DMS114 treated with DMSO at 0.1 percent for 48 hours (cell line): ENCODE measurements around the gene EMD.
"Not testable (repeated sequence)": the region's sequence is repeated elsewhere in the genome, so short reads cannot be mapped to it uniquely, and the experiment has no call there.

ENCODE experiments used
- DNase-seq: peaks from one replicate; lab custom pipeline; 2025; ENCODE audit not compliant: unreplicated experiment; lab: John Stamatoyannopoulos, UW

The EMD gene

DNA sequence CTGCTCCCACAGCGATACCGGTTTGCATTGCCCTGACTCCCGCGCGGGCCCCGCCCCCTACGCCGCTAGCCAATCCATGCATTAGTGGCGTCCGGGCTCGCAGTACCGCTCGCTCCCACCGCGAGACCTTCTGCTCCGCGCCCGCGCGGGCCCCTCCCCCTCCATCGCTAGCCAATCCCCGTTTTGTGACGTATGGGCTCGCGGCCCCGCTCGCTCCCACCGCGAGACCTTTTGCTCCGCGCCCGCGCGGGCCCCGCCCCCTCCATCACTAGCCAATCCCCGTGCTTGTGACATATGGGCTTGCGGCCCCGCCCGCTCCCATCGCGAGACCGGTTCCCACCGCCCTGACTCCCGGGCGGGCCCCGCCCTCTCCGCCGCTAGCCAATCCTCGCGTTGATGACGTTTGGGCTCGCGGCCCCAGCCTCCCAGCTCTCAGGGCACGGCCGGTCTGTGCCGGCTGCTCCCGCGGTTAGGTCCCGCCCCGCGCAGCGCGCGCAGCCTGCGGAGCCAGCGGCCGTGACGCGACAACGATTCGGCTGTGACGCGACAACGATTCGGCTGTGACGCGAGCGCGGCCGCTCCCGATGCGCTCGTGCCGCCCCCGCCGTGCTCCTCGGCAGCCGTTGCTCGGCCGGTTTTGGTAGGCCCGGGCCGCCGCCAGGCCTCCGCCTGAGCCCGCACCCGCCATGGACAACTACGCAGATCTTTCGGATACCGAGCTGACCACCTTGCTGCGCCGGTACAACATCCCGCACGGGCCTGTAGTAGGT lies at the start of gene EMD:
TSS of gene EMD (plus strand) at position 497 of the 770 bp plus-strand sequence. CDS start at position 687, 190 bp downstream.
- DNase-seq = peak; percentile 93

DNA sequence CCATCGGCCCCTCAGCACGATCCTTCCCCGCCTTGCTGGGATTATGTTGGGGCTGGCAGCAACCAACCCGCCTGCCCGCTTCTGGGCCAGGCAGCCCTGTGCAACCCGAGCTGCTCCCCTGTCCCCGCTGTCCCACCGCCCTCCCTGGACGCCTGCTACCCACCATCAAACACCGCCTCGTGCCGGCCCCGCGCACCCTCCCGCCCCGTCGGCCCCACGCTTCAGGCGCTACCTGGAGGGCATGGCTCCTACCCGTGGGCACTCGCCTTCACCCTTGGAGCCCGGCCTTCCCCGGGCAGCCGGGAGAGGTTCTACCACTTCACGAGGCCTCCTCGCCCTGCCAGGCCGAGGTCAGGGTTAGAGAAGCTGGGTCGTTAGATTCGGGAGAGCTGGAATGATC lies 46.5 kb upstream of the EMD start:
- no peak for DNase-seq

GRCh38 chrX:154333116-154333515 lies 46.0 kb upstream of the EMD start:
- DNase-seq = no peak

DNA sequence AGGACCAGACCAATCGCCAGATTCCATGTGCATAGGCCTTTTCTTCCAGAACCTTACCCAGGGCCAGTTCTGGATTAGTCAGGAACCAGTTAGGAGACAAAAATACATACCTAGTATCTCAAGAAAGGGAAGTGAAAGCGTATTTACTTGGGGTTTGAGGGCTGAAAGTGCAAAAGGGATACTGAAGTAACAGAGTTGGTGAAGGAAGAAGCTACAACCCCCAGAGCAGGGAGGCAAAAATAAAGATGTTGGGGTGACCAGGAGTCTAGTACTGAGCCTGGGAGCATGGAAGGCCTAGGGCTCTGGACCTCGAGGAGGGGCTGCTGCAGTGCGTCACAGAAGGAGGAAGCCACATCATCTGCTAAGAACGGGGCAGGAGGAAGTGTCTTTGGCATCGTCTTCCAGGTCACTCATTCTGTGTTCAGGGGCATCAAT lies 45.2 kb upstream of the EMD start:
- DNase-seq = no peak

GRCh38 chrX:154334496-154334895 lies 44.6 kb upstream of the EMD start:
- DNase-seq = no peak

GRCh38 chrX:154341399-154342298 lies 37.4 kb upstream of the EMD start:
- not testable (repeated sequence) for DNase-seq

DNA sequence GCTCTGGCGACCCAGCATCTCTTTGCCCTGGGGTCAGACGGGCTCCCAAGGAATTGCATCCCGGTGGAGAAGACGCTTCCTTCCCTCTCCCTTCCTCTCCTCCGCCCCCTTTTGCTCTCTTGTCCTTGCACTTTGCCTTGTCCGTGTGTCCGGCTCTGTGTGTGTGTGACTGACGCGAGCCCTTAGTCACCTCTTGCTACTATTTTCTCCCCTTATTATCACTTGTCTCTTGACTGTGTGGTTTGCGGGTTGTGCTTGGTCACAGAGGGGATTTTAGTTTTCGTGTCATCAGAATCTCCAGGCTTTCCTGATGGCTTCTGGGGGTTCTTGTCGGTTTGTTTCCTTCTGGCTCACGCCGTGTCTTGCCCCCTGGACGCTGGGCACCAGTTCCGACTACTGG lies 36.0 kb upstream of the EMD start:
- not testable (repeated sequence) for DNase-seq

- DNase-seq = not testable (repeated sequence)
These were observed 35.5 kb upstream of the EMD start for GRCh38 chrX:154343620-154344019.

- no peak for DNase-seq
These were observed 31.0 kb upstream of the EMD start for GRCh38 chrX:154348114-154348531.

GRCh38 chrX:154348646-154349358 lies 30.3 kb upstream of the EMD start:
- DNase-seq = no peak

DNA sequence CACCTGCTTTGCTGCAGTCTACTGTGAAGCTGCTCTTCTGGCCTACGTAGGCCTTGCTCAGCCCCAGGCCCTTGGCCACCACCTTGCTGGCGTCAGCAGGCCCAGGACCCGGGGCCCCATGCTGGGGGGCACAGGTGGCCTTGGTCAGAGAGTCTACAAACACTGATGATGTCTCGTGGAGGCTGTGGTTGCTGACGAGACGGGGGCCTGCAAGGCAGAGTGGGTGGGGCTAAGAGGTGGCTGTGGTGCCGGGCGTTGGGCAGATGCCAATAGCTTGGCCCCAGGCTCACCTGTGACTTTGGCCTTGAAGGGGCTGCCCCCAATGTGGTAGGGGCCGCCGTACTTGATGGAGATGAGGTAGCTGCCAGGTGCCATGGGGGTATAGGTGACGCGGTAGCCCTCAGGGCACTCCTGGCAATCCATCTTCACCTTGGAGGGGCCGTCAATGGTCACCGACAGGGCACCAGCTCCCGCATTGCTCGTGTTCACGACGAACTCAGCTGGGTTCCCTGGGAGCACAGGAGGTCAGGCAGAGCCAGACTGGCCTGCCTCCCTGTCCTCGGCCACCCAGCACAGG lies 29.6 kb upstream of the EMD start:
- DNase-seq = no peak

GRCh38 chrX:154349979-154350378 lies 29.1 kb upstream of the EMD start:
- no peak for DNase-seq

- DNase-seq = no peak
These were observed 28.5 kb upstream of the EMD start for GRCh38 chrX:154350429-154351182.

DNA sequence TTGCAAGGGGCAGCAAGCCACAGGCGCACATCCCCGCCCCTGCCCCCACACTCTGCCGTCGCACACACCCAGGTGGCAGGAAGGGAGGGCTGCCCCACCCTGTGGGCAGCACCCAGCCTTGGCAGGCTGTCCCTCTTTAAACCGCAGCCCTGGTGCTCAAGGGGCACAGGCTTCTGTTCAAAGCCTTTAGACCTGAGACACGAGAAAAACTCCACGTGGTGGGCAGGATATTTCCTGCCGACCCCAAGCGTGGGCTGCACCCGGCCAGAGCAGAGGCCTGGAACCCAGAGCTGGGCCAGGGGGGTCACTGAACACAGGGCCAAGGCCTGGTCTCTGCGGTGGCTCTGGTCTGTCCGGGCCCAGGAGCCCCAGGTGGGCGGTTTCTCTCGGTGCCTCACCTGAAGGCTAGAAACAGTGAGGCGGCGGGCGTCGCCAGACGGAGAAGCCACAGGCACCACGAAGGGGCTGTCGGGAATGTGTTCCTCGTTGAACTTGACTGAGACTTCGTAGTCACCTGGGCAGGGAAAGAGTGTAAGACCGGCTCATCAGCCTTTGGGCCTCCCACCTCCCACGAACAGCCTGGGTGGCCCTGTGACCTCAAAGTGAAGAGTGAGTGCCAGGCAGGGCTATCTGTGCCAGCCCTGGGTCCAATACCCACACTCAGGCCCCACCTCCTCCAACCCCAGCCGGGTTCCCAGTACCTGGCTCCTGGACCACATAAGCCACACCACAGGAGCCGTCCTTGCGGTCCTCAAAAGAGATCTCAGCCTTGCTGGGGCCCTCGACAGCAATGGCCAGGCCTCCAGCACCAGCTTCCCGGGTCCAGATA lies 27.7 kb upstream of the EMD start:
- no peak for DNase-seq

DNA sequence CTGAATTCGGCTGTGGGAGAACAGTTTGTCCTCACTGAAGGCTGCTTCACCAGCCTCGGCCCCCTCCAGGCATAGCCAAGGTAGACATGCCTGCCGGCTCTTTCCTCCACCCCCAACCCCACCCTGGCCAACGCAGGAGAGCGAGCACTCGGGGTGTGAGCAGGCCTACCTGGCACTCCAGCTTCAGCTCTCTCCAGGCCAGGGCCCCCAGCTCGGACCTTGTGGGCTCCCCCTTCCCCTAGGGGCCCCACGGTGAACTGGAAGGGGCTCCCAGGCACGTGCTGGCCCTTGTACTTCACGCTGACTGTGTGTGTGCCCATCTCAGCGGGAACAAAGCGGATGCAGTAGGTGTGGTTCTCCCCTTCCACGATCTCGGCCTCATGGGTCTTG lies 27.1 kb upstream of the EMD start:
- DNase-seq = no peak

GRCh38 chrX:154352466-154352865 lies 26.6 kb upstream of the EMD start:
- no peak for DNase-seq

GRCh38 chrX:154353172-154353843 lies 25.8 kb upstream of the EMD start:
- no peak for DNase-seq

DNA sequence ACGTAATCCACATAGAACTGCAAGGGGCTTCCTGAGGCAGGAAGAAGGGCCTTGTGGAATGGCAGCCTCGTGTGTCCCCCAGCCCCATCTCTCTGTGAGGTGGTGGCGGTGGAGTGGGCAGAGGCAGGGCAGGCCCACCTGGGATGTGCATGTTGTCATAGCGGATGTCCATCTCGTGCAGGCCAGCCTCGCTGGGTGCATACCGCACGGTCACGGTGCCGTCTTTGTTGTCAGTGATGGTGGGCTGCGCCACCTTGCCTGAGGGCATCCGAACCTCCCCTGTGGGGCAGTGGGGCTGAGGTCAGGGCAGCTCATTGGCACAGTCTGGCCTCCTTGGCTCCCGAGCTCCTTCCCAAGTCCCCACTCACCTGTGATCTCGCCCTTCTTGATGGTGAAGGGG lies 25.1 kb upstream of the EMD start:
- no peak for DNase-seq

GRCh38 chrX:154354516-154354915 lies 24.6 kb upstream of the EMD start:
- DNase-seq = no peak
